AG04450 (cell line): ENCODE measurements around the gene TRIM51G. TPM values are rescaled to one million over a fixed set of nuclear protein-coding genes. Genes with fewer than 3 reads are reported as not detected.
"Not testable (repeated sequence)": the region's sequence is repeated elsewhere in the genome, so short reads cannot be mapped to it uniquely, and the experiment has no call there.

Experiments used
- CTCF ChIA-PET: fragments of 300-600, 350-600 bp; formaldehyde crosslinking; extraction: SDS; loops from one replicate; lab custom pipeline; 2022; ENCODE audit warnings: antibody characterized with exemption, inconsistent platforms; lab: Charles Lee
- POLR2A ChIA-PET: fragments of 350-600 bp; formaldehyde crosslinking; extraction: SDS; loops from one replicate; lab custom pipeline; 2021; ENCODE audit warnings: antibody characterized with exemption, inconsistent platforms; lab: Yijun Ruan, JAX
- DNase-seq: peaks from one replicate; pipeline ENCODE4 v3.0.0-alpha.2; 2011; ENCODE audit warnings: low read depth, low spot score
- H3K27ac ChIP-seq: one replicate; pipeline ENCODE4 v1.5.1; 2012; ENCODE audit warnings: low read depth, low read length, control low read depth
- H3K27me3 ChIP-seq: one replicate; pipeline ENCODE4 v1.6.0; 2012; ENCODE audit warnings: low read length; ENCODE audit not compliant: control insufficient read depth, insufficient read depth
- H3K4me3 ChIP-seq: 2 replicates; pipeline ENCODE4 v1.5.1; 2011; ENCODE audit warnings: mild to moderate bottlenecking, low read depth, low read length, control low read depth
- H3K9me3 ChIP-seq: 2 replicates; pipeline ENCODE4 v1.5.1; 2012; ENCODE audit warnings: low read length; ENCODE audit not compliant: control insufficient read depth, insufficient read depth
- polyA minus RNA-seq: library from RNA; depleted of rRNA, polyadenylated mRNA; stranded (reverse); fragments of >200 nt; gene quantifications from 2 replicates; pipeline ENCODE4 v1.2.3, GENCODE V29; 2011; rRNA and poly(A)+ RNA removed
- polyA plus RNA-seq: library from polyadenylated mRNA; depleted of rRNA; stranded (reverse); fragments of >200 nt; gene quantifications from 2 replicates; pipeline ENCODE4 v1.2.3, GENCODE V29; 2011; rRNA removed

Gene TRIM51G, protein sequence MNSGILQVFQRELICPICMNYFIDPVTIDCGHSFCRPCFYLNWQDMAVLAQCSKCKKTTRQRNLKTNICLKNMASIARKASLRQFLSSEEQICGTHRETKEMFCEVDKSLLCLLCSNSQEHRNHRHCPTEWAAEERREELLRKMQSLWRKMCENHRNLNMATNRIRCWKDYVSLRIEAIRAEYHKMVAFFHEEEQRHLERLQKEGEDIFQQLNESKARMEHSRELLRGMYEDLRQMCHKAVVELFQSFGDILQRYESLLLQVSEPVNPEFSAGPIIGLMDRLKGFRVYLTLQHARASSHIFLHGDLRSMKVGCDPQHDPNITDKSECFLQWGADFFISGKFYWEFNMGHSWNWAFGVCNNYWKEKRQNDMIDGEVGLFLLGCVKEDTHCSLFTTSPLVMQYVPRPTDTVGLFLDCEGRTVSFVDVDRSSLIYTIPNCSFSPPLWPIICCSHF
- polyA plus RNA-seq (not detected in 2 replicates), polyA minus RNA-seq (not detected in 2 replicates)

- CTCF ChIA-PET, POLR2A ChIA-PET, DNase-seq: not testable (repeated sequence)
Observed at GRCh38 chr11:48983785-48984184, at the start of gene TRIM51G. TRIM51G (minus strand) TSS chr11:48983885; CDS start chr11:48981695, 2,190 bp downstream.

GRCh38 chr11:49028523-49028922, 44.8 kb upstream of the TRIM51G start, which contains the start of gene TRIM49B:
TRIM49B (plus strand) TSS chr11:49028823; CDS start chr11:49031600, 2,777 bp downstream.
- H3K9me3 ChIP-seq, H3K27ac ChIP-seq, DNase-seq, H3K4me3 ChIP-seq, CTCF ChIA-PET, H3K27me3 ChIP-seq, POLR2A ChIA-PET: not testable (repeated sequence)

More at GRCh38 chr11:48983785-48984184, at the start of gene TRIM51G:
- H3K9me3 ChIP-seq, H3K27me3 ChIP-seq, H3K27ac ChIP-seq, H3K4me3 ChIP-seq: not testable (repeated sequence)

- H3K27me3 ChIP-seq, DNase-seq, H3K27ac ChIP-seq, POLR2A ChIA-PET, H3K4me3 ChIP-seq, CTCF ChIA-PET: not testable (repeated sequence)
- peaks cover 19% of the 10 kb centered on the region for H3K9me3 ChIP-seq
Observed at GRCh38 chr11:48968592-48968991, 15.1 kb downstream of the TRIM51G start.

- CTCF ChIA-PET, H3K4me3 ChIP-seq, H3K27me3 ChIP-seq, H3K27ac ChIP-seq, H3K9me3 ChIP-seq, POLR2A ChIA-PET, DNase-seq: not testable (repeated sequence)
Observed at GRCh38 chr11:48955315-48956049, 28.2 kb downstream of the TRIM51G start.

DNA sequence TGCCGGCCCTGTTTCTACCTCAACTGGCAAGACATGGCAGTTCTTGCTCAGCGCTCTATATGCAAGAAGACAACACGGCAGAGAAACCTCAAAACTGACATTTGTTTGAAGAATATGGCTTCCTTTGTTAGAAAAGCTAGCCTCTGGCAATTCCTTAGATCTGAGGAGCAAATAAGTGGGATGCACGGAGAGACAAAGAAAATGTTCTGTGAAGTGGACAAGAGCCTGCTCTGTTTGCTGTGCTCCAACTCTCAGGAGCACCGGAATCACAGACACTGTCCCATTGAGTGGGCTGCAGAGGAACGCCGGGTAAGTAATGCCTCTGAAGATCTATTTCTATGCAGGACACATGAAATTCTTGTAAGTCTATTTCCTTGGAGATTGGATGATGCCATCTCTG, 37.9 kb downstream of the TRIM51G start:
- H3K27ac ChIP-seq, H3K27me3 ChIP-seq, H3K9me3 ChIP-seq, DNase-seq, H3K4me3 ChIP-seq, POLR2A ChIA-PET, CTCF ChIA-PET: not testable (repeated sequence)

Other genes with a start within 250 kb of the TRIM51G start
- gene TRIM49B, start 44.9 kb upstream of the TRIM51G start, polyA plus RNA-seq, result not detected in 2 replicates
- not detected in 2 replicates for gene TRIM64C, start 75.2 kb upstream of the TRIM51G start, polyA plus RNA-seq
- gene FOLH1, start 224.7 kb upstream of the TRIM51G start, polyA plus RNA-seq, result not detected in 2 replicates